Stimulated activated naive CD8-positive, alpha-beta T cell treated with anti-CD3 and anti-CD28 coated beads, Interleukin-15, amount 100 ng/mL, for 72 hours (primary cell): ENCODE data around the gene GGT7.
A peak's percentile ranks its signal among the peaks of the same experiment; 100 is the strongest.
"Not testable (repeated sequence)": the region's sequence is repeated elsewhere in the genome, so short reads cannot be mapped to it uniquely, and the experiment has no call there.

ENCODE experiments used
- ATAC-seq: fragments of 150-1000 bp; cut with Tn5 transposase; 2 replicates; pipeline ENCODE4 v1.10.0; 2021; ENCODE audit warnings: mild to moderate bottlenecking, moderate library complexity
- DNase-seq, 2 donors: peaks; one replicate each; pipeline ENCODE4 v3.0.0; 2021 to 2022
- H3K27ac Mint-ChIP-seq, 2 donors: one replicate each; pipeline ENCODE4 v1.8.0; 2022; ENCODE audit warnings: mild to moderate bottlenecking in 2 of 2, mixed read lengths in 2 of 2, moderate library complexity in 2 of 2
- H3K27me3 Mint-ChIP-seq: one replicate; pipeline ENCODE4 v1.8.0; 2022; ENCODE audit warnings: mixed read lengths
- H3K4me1 Mint-ChIP-seq: one replicate; pipeline ENCODE4 v1.8.0; 2022; ENCODE audit warnings: mild to moderate bottlenecking, mixed read lengths
- H3K4me3 Mint-ChIP-seq, 2 donors: one replicate each; pipeline ENCODE4 v1.8.0; 2022; ENCODE audit warnings: mild to moderate bottlenecking in 2 of 2, mixed read lengths in 2 of 2, moderate library complexity in 1 of 2
- H3K9me3 Mint-ChIP-seq, 2 donors: one replicate each; pipeline ENCODE4 v1.8.0; 2022; ENCODE audit warnings: mixed read lengths in 2 of 2

The GGT7 gene

GRCh38 chr20:34831936-34832335 is 40.7 kb downstream of the GGT7 start:
- Mint-ChIP-seq H3K27me3 (peaks cover 18% of the 10 kb centered on the region), H3K9me3 (no peaks in the 10 kb centered on the region), H3K27ac (no peak overlapping the region), H3K4me3 (no peak overlapping the region), H3K4me1 (peaks cover 5% of the 10 kb centered on the region)
- ATAC-seq, result no peak
- no peak for DNase-seq

- Mint-ChIP-seq H3K4me1 (peaks cover 13% of the 10 kb centered on the region), H3K4me3 (no peak overlapping the region), H3K27ac (no peak overlapping the region), H3K27me3 (peaks cover 14% of the 10 kb centered on the region), H3K9me3 (no peaks in the 10 kb centered on the region)
- DNase-seq (no peak), ATAC-seq (no peak)
Measured at GRCh38 chr20:34829191-34829590, 43.5 kb downstream of the GGT7 start.

DNA sequence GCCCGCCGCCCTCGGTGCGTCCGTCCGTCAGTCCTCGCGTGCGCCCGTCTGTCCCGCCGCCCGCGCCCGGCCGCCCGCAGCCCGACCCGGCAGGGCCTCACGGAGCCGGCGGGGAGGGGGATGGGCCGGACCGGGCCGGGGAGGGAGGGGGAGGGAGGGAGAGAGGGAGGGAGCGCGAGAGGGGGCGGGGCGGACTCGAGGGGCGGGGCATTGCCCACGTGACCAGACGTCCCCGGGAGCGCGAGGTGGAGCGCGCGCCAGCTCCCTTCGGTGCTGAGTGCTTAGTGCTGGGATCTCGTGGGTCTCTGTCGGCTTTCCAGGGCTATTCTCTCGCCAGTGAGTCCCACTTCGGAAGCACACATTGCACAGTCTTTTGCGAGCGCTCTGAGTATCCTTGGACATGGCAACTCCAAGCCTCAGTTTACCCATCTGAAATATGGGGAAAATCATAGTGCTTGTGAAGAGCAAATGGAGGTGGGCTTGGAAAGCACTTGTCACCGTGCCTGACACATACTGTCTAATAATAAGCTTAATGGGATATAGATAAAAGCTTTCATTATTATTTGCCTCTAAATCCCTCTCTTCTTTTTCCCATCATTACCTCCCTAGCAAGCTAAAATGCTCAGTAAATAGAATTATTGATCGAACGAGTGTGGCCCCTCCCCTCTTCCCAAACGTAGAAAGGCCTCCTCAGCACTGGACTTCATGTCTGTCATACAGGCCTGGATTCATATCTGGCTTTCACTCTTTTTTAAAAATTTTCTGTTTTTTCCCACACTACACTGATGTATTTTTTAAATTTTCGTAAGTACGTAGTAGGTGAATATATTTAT is 46.9 kb downstream of the GGT7 start, which contains the start of gene NCOA6:
NCOA6 (minus strand) TSS at position 122 of the 833 bp plus-strand sequence. CDS start 43,296 bp downstream, outside the sequence.
- Mint-ChIP-seq H3K27ac (peak within 1 kb of the TSS; percentile 94 to 96), H3K4me1 (peaks cover 34% of the 10 kb centered on the region), H3K9me3 (no peaks in the 10 kb centered on the region), H3K27me3 (no peaks in the 10 kb centered on the region), H3K4me3 (peak within 1 kb of the TSS; percentile 94)
- ATAC-seq (peak; percentile 77), DNase-seq (peak in 1 of 2 donors; percentile 76)

- Mint-ChIP-seq H3K4me3 (peak overlapping the region; percentile 94), H3K27ac (peak overlapping the region; percentile 94 to 96), H3K9me3 (no peaks in the 10 kb centered on the region), H3K4me1 (peaks cover 34% of the 10 kb centered on the region), H3K27me3 (no peaks in the 10 kb centered on the region)
- DNase-seq, result peak; percentile 70 to 76
- peak; percentile 92 for ATAC-seq
Measured at GRCh38 chr20:34824806-34825529, 47.7 kb downstream of the GGT7 start.

DNA sequence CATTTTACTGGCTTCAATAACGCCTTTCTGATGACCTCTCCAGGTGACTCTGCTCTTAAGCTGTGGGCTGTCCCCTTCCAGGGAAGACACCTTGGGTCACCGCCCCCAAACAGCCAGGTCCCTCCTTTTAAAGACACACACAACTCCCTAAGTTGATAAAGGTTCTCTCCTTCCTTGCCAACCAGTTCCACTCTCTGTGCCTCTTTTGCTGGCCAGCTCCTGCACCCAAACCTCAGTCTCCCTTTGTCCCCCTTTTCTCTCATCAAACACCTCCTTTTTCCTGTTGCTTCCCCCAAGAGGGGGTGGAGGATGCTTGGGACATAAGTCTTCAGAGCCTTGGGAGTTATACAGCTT is 48.2 kb downstream of the GGT7 start:
- H3K27ac Mint-ChIP-seq, result peak overlapping the region; percentile 94 to 96
- H3K9me3 Mint-ChIP-seq, result no peaks in the 10 kb centered on the region
- peak; percentile 78 for ATAC-seq
- H3K4me1 Mint-ChIP-seq, result peaks cover 34% of the 10 kb centered on the region
- DNase-seq, result peak; percentile 64 to 76
- peak overlapping the region; percentile 94 for H3K4me3 Mint-ChIP-seq
- H3K27me3 Mint-ChIP-seq, result no peaks in the 10 kb centered on the region

DNA sequence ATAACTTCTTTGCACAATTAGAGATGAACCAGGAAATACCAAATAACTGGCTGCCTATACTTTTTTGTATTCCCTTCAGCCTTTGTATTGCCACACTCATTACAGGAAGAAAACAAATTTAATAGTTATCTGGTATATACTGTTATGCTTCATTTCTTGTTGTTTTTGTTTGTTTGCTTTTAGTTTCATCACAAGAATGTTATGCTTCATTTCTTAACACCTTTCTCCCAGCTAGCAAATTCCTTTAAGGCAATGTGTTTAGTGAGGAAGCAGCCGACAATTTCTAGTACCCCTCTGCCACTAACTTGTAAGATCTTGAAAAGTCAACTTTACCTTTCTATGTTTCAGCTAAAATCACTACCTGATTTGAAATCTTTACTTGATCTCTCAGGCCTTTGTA is 48.6 kb downstream of the GGT7 start:
- Mint-ChIP-seq H3K27me3 (no peaks in the 10 kb centered on the region), H3K27ac (peak overlapping the region; percentile 94 to 96), H3K4me3 (peak overlapping the region; percentile 94), H3K4me1 (peaks cover 34% of the 10 kb centered on the region), H3K9me3 (no peaks in the 10 kb centered on the region)
- ATAC-seq (no peak), DNase-seq (no peak)

- H3K27me3 Mint-ChIP-seq, result no peaks in the 10 kb centered on the region
- DNase-seq (no peak), ATAC-seq (no peak)
- peak overlapping the region in 1 of 2 donors; percentile 68 for H3K27ac Mint-ChIP-seq
- peaks cover 36% of the 10 kb centered on the region for H3K4me1 Mint-ChIP-seq
- H3K4me3 Mint-ChIP-seq, result no peak overlapping the region
- no peaks in the 10 kb centered on the region for H3K9me3 Mint-ChIP-seq
Measured at GRCh38 chr20:34820805-34821578, 51.7 kb downstream of the GGT7 start.

GRCh38 chr20:34817801-34818200 is 54.9 kb downstream of the GGT7 start:
- no peak overlapping the region for H3K4me3 Mint-ChIP-seq
- DNase-seq (no peak), ATAC-seq (no peak)
- no peaks in the 10 kb centered on the region for H3K9me3 Mint-ChIP-seq
- H3K4me1 Mint-ChIP-seq, result peaks cover 24% of the 10 kb centered on the region
- H3K27ac Mint-ChIP-seq, result no peak overlapping the region
- no peaks in the 10 kb centered on the region for H3K27me3 Mint-ChIP-seq

- ATAC-seq (no peak), DNase-seq (no peak)
- H3K4me1 Mint-ChIP-seq, result peaks cover 18% of the 10 kb centered on the region
- H3K27ac Mint-ChIP-seq, result no peak overlapping the region
- no peaks in the 10 kb centered on the region for H3K9me3 Mint-ChIP-seq
- H3K4me3 Mint-ChIP-seq, result no peak overlapping the region
- no peaks in the 10 kb centered on the region for H3K27me3 Mint-ChIP-seq
Measured at GRCh38 chr20:34817072-34817471, 55.6 kb downstream of the GGT7 start.

DNA sequence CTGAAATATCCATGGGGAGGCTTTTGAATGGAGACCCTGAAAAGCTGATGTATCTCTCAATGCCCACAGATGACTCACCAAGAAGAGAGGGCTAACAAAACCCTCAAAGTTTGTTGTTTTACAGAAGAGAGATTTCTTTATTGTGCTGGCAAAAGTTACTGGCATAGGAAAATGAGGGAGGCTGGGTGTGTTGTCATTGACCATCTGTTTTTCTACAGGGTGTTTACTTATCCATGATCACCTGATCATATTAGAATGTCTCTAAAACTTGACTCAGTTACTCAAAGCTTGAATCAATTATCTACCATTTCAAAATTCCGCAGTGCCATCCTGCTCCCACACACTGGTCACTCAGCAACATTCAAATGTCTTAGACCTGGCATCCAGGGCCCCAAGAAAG is 57.0 kb downstream of the GGT7 start:
- no peak for DNase-seq
- H3K9me3 Mint-ChIP-seq, result no peaks in the 10 kb centered on the region
- H3K27ac Mint-ChIP-seq, result no peak overlapping the region
- H3K4me1 Mint-ChIP-seq, result peaks cover 11% of the 10 kb centered on the region
- H3K27me3 Mint-ChIP-seq, result no peaks in the 10 kb centered on the region
- H3K4me3 Mint-ChIP-seq, result no peak overlapping the region
- ATAC-seq, result no peak

GRCh38 chr20:34808583-34808982 is 64.1 kb downstream of the GGT7 start:
- H3K9me3 Mint-ChIP-seq, result no peaks in the 10 kb centered on the region
- no peak for ATAC-seq
- no peak for DNase-seq
- no peaks in the 10 kb centered on the region for H3K27me3 Mint-ChIP-seq
- H3K27ac Mint-ChIP-seq, result no peak overlapping the region
- H3K4me3 Mint-ChIP-seq, result no peak overlapping the region
- H3K4me1 Mint-ChIP-seq, result peaks cover 10% of the 10 kb centered on the region

DNA sequence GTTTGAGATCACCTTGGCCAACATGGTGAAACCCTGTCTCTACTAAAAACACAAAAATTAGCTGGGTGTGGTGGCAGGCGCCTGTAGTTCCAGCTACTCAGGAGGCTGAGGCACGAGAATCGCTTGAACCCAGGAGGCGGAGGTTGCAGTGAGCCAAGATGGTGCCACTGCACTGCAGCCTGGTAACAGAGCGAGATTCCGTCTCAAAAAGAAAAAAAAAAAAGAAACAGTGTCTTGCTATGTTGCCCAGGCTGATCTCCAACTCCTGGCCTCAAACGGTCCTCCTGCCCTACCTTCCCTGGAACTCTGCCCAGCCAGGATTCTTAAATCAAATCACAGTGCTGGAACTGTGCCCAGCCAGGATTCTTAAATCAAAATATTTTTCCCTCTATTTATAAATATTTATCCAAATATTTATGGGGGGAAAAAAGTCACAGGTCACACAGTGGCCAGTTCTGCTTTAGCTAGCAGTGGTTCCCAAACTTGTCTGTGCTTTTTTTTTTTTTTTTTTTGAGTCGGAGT is 64.7 kb downstream of the GGT7 start:
- H3K27me3 Mint-ChIP-seq, H3K4me1 Mint-ChIP-seq, ATAC-seq, H3K27ac Mint-ChIP-seq, H3K9me3 Mint-ChIP-seq, H3K4me3 Mint-ChIP-seq, DNase-seq: not testable (repeated sequence)

GRCh38 chr20:34806255-34806654 is 66.4 kb downstream of the GGT7 start:
- DNase-seq (no peak), ATAC-seq (no peak)
- peak overlapping the region in 1 of 2 donors; percentile 60 for H3K27ac Mint-ChIP-seq
- no peak overlapping the region for H3K4me3 Mint-ChIP-seq
- H3K27me3 Mint-ChIP-seq, result no peaks in the 10 kb centered on the region
- no peaks in the 10 kb centered on the region for H3K9me3 Mint-ChIP-seq
- H3K4me1 Mint-ChIP-seq, result peaks cover 15% of the 10 kb centered on the region

DNA sequence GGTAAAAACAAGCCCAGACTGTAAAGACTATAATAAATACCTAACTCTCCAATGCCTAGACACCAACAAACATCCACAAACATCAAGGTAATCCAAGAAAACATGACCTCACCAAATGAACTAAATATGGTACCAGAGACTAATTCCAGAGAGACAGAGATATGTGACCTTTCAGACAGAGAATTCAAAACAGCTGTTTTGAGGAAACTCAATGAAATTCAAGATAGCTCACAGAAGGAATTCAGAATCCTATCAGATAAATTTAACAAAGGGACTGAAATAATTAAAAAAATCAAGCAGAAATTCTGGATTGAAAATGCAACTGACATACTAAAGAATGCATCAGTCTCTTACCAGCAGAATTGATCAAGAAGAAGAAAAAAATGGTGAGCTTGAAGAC is 73.8 kb downstream of the GGT7 start:
- Mint-ChIP-seq H3K4me3 (no peak overlapping the region), H3K9me3 (no peaks in the 10 kb centered on the region), H3K4me1 (peaks cover 38% of the 10 kb centered on the region), H3K27ac (no peak overlapping the region), H3K27me3 (no peaks in the 10 kb centered on the region)
- ATAC-seq (no peak), DNase-seq (no peak)

DNA sequence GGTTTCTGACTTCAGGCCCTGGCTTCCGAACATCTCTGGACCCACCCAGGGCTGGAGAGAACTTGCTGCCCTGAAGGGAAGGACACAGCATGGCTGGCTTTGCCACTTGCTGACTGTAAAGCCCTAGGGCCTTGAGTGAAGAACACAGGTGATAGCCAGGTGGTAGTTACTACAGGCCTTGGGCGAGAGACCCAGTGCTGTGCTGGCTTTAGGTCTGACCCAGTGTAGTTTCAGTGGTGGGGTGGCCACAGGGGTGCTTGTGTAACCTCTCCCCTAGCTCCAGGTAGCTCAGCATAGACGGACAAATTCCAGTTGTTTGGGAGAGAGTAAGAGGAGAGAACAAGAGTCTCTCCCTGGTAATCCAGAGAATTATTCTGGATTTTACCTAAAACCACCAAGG is 74.3 kb downstream of the GGT7 start:
- Mint-ChIP-seq H3K27ac (no peak overlapping the region), H3K4me1 (peaks cover 38% of the 10 kb centered on the region), H3K9me3 (no peaks in the 10 kb centered on the region), H3K4me3 (no peak overlapping the region), H3K27me3 (no peaks in the 10 kb centered on the region)
- DNase-seq (no peak), ATAC-seq (no peak)
